GM23338 (cell line): ENCODE data around the gene FOXO3. TPM values are rescaled to one million over a fixed set of nuclear protein-coding genes. Genes with fewer than 3 reads are reported as not detected.

Experiments
- ATAC-seq: fragments of 200-7000 bp; cut with Tn5 transposase; 3 replicates; pipeline ENCODE4 v1.9.1; 2020
- DNase-seq: peaks from one replicate; pipeline ENCODE4 v3.0.0-alpha.2; 2015; ENCODE audit warnings: low spot score
- H2AFZ ChIP-seq: fragments of 200-600 bp; sonication (generic); 2 replicates; pipeline ENCODE4 v1.8.0; 2016; ENCODE audit warnings: antibody characterized with exemption, mild to moderate bottlenecking, moderate library complexity
- H3F3A ChIP-seq: fragments of 200-600 bp; sonication (generic); replicated peaks from 2 replicates; pipeline ENCODE4 v1.8.0; 2017; ENCODE audit warnings: antibody characterized with exemption, mixed run types, low read depth
- H3K27ac ChIP-seq: fragments of 200-600 bp; sonication (generic); 2 replicates; pipeline ENCODE4 v1.6.1; 2016; ENCODE audit warnings: low read depth
- H3K27me3 ChIP-seq: fragments of 200-600 bp; sonication (generic); 2 replicates; pipeline ENCODE4 v1.8.0; 2016; ENCODE audit warnings: mild to moderate bottlenecking, mixed run types, moderate library complexity; ENCODE audit not compliant: insufficient read depth
- H3K36me3 ChIP-seq: fragments of 200-600 bp; sonication (generic); 2 replicates; pipeline ENCODE4 v1.8.0; 2016; ENCODE audit warnings: mild to moderate bottlenecking; ENCODE audit not compliant: insufficient read depth
- H3K4me1 ChIP-seq: fragments of 200-600 bp; sonication (generic); 2 replicates; pipeline ENCODE4 v1.8.0; 2016; ENCODE audit warnings: mild to moderate bottlenecking, moderate library complexity; ENCODE audit not compliant: insufficient read depth
- H3K4me2 ChIP-seq: fragments of 200-600 bp; sonication (generic); 2 replicates; pipeline ENCODE4 v1.7.1; 2017; ENCODE audit warnings: mixed run types
- H3K4me3 ChIP-seq: fragments of 200-600 bp; sonication (generic); 2 replicates; pipeline ENCODE4 v1.6.1; 2016; ENCODE audit warnings: mixed run types
- H3K79me2 ChIP-seq: fragments of 200-600 bp; sonication (generic); replicated peaks from 2 replicates; pipeline ENCODE4 v1.8.0; 2017; ENCODE audit warnings: mild to moderate bottlenecking; ENCODE audit not compliant: insufficient read depth
- H3K9me2 ChIP-seq: fragments of 200-600 bp; sonication (generic); 2 replicates; pipeline ENCODE4 v1.8.0; 2017; ENCODE audit not compliant: insufficient read depth
- H4K20me1 ChIP-seq: fragments of 200-600 bp; sonication (generic); replicated peaks from 2 replicates; pipeline ENCODE4 v1.8.0; 2017; ENCODE audit warnings: mild to moderate bottlenecking; ENCODE audit not compliant: insufficient read depth
- H3K27ac Mint-ChIP-seq: 2 replicates; pipeline ENCODE4 v1.8.0; 2020; ENCODE audit warnings: inconsistent platforms, mild to moderate bottlenecking, moderate library complexity, mixed read lengths
- H3K27me3 Mint-ChIP-seq: 3 replicates; pipeline ENCODE4 v1.8.0; 2022; ENCODE audit warnings: low read depth, mild to moderate bottlenecking, moderate library complexity, mixed read lengths, inconsistent platforms; ENCODE audit not compliant: insufficient read depth, poor library complexity
- H3K36me3 Mint-ChIP-seq: 3 replicates; pipeline ENCODE4 v1.8.0; 2021; ENCODE audit warnings: low read depth, mild to moderate bottlenecking, inconsistent platforms, moderate library complexity, mixed read lengths
- H3K4me1 Mint-ChIP-seq: 3 replicates; pipeline ENCODE4 v1.8.0; 2020; ENCODE audit warnings: mild to moderate bottlenecking, inconsistent platforms, mixed read lengths
- H3K4me3 Mint-ChIP-seq: 3 replicates; pipeline ENCODE4 v1.8.0; 2021; ENCODE audit warnings: moderate library complexity, mild to moderate bottlenecking, inconsistent platforms, mixed read lengths
- H3K9me3 Mint-ChIP-seq: 3 replicates; pipeline ENCODE4 v1.8.0; 2020; ENCODE audit warnings: moderate library complexity, mild to moderate bottlenecking, inconsistent platforms, mixed read lengths
- CREB1 ChIP-seq: fragments of 250-450 bp; sonication (Bioruptor Pico); IDR thresholded peaks from 2 replicates; pipeline ENCODE4 v1.5.0; 2020; ENCODE audit warnings: low read depth, mild to moderate bottlenecking, moderate library complexity
- EZH2 ChIP-seq: fragments of 200-600 bp; sonication (generic); IDR thresholded peaks from one replicate; pipeline ENCODE4 v1.8.0; 2017; ENCODE audit warnings: antibody characterized with exemption, mild to moderate bottlenecking, low read depth; ENCODE audit not compliant: unreplicated experiment
- EZH2phosphoT487 ChIP-seq: fragments of 200-600 bp; sonication (generic); IDR thresholded peaks from one replicate; pipeline ENCODE4 v1.8.1; 2018; ENCODE audit warnings: antibody characterized with exemption; ENCODE audit not compliant: unreplicated experiment
- JUNB ChIP-seq: IDR thresholded peaks from one replicate; pipeline ENCODE4 v1.6.1; 2016; ENCODE audit warnings: antibody characterized with exemption; ENCODE audit not compliant: unreplicated experiment
- POLR2AphosphoS5 ChIP-seq: IDR thresholded peaks from 2 replicates; pipeline ENCODE4 v1.6.1; 2016; ENCODE audit warnings: antibody characterized with exemption, low read depth
- ZNF114 ChIP-seq: fragments of 250-450 bp; sonication (Bioruptor Pico); IDR thresholded peaks from 2 replicates; pipeline ENCODE4 v1.5.0; 2020; ENCODE audit warnings: mild to moderate bottlenecking, moderate library complexity
- ZNF331 ChIP-seq: fragments of 250-450 bp; sonication (Bioruptor Pico); IDR thresholded peaks from 2 replicates; pipeline ENCODE4 v1.5.0; 2020; ENCODE audit warnings: low read depth, mild to moderate bottlenecking, moderate library complexity
- ZNF462 ChIP-seq: fragments of 250-450 bp; sonication (Bioruptor Pico); IDR thresholded peaks from 2 replicates; pipeline ENCODE4 v1.5.0; 2020; ENCODE audit warnings: mild to moderate bottlenecking, moderate library complexity
- polyA plus RNA-seq: library from polyadenylated mRNA; unstranded; fragments of >200 nt; fragmentation: Nextera tagmentation; extraction: Ambion mirVana; gene quantifications from 2 replicates; pipeline ENCODE4 v1.2.1, GENCODE V29; 2016
- total RNA-seq: library from RNA; depleted of rRNA; stranded (reverse); fragments of >200 nt; shearing (Covaris generic); gene quantifications from 2 replicates; pipeline ENCODE4 v1.2.3, GENCODE V29; 2014
- TF ChIP-seq, protein P1 (sequence below): IDR thresholded peaks from one replicate; pipeline ENCODE4 v1.6.1; 2018; ENCODE audit warnings: antibody characterized with exemption; ENCODE audit not compliant: unreplicated experiment

Gene FOXO3
- total and polyA plus RNA-seq, 2 experiments from 2014 or later: 9.8 to 20.2 TPM

DNA sequence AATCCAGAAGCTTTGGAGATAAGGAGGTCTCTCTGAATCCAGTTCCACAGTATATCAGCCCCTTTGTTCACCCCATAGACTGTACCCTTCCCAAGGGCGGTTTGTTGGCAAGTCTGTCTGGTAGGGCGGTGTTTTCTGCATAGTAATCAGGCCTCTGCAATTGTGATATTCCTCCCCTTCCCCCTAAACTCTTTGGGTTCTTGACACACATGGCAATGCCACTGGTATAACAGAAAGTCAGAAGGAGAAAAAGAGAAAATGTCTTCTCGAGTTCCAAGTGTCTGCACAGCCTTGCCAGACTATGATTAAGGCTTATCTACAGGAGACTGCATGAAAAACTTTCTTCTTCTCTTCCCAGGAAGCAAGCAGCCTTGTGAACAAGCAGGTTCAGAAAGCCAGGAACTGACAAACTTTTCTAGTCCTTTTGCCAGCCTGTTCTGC is 45.6 kb downstream of the FOXO3 start:
- H3K4me3 ChIP-seq: no peak overlapping the region
- no peaks in the 10 kb centered on the region for H3K9me3 Mint-ChIP-seq
- H3F3A ChIP-seq: no peaks in the 10 kb centered on the region
- no peak for TF ChIP-seq ZNF114
- no peak overlapping the region for H3K4me3 Mint-ChIP-seq
- no peak overlapping the region for H3K4me2 ChIP-seq
- H3K27ac ChIP-seq: no peak overlapping the region
- DNase-seq (no peak), ATAC-seq (no peak)
- H3K79me2 ChIP-seq: peaks cover 79% of the 10 kb centered on the region
- no peaks in the 10 kb centered on the region for H3K36me3 Mint-ChIP-seq
- peak overlapping the region; percentile 35; the same call in 1 of the 2 replicates for H3K27ac Mint-ChIP-seq
- H3K9me2 ChIP-seq: no peaks in the 10 kb centered on the region
- H3K4me1 ChIP-seq: peaks cover 20% of the 10 kb centered on the region
- H3K27me3 ChIP-seq: no peaks in the 10 kb centered on the region
- 0 out of 2 replicates have a peak, but pooled peaks cover 5% of the 10 kb centered on the region for H4K20me1 ChIP-seq
- no peaks in the 10 kb centered on the region for H3K36me3 ChIP-seq
- peaks cover 4% of the 10 kb centered on the region for H3K27me3 Mint-ChIP-seq
- peaks cover 43% of the 10 kb centered on the region for H3K4me1 Mint-ChIP-seq
- no peak overlapping the region for H2AFZ ChIP-seq

DNA sequence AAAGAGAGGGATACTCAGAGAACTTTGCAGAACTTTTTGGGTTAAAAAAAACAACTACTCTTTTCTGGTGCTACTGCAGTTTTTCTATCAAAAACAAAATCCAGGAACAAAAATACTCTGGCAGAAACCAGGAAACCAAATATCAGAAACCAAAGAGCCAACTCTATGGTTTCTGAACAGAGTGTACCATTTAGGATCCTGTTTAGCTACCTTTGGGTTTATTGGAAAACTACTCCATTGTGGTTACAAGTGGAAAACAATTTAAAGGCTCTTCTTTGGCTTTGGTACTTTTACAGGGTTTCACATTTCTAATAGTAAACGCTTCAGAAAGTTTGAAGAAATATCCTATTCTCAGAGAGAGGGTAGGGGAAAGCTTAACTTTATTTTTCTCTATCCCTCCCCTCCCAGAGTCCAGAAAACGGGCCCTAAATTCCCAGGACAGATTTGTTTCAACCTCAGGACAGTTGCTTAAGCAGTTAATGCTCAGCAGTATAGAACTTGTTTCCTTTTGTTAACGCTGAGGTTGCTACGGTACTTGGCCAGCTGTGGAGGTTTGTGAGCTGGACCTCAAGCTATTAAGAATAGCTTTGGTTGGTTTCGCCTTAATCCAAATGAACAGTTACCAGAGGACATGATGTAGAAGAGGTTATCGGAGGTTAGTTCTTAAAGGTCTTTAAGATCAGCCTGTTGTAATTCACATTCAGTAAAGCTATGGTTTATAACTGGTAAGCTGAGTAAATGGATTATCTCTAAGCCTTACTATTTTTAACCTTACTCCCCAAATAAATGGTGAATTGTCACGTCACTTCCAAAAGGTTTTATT is 47.9 kb downstream of the FOXO3 start:
- H3K27me3 ChIP-seq: no peaks in the 10 kb centered on the region
- H3K36me3 Mint-ChIP-seq: peaks cover 11% of the 10 kb centered on the region
- H3K4me1 Mint-ChIP-seq: peaks cover 47% of the 10 kb centered on the region
- no peak overlapping the region for H3K4me3 ChIP-seq
- H2AFZ ChIP-seq: no peak overlapping the region
- H3F3A ChIP-seq: no peaks in the 10 kb centered on the region
- peaks cover 10% of the 10 kb centered on the region; the same call in 2 of the 3 replicates for H3K9me3 Mint-ChIP-seq
- no peaks in the 10 kb centered on the region for H3K9me2 ChIP-seq
- peaks cover 4% of the 10 kb centered on the region for H3K27me3 Mint-ChIP-seq
- H3K27ac ChIP-seq: no peak overlapping the region
- peaks cover 20% of the 10 kb centered on the region for H3K4me1 ChIP-seq
- peaks cover 79% of the 10 kb centered on the region for H3K79me2 ChIP-seq
- no peaks in the 10 kb centered on the region for H4K20me1 ChIP-seq
- H3K27ac Mint-ChIP-seq: peak overlapping the region; percentile 21
- DNase-seq: no peak
- H3K4me3 Mint-ChIP-seq: no peak overlapping the region
- H3K4me2 ChIP-seq: no peak overlapping the region
- H3K36me3 ChIP-seq: no peaks in the 10 kb centered on the region
- ATAC-seq: 0 out of 3 replicates have a peak, but pooled peaks have one; percentile 23
- no peak for TF ChIP-seq ZNF331
- TF ChIP-seq CREB1 (CRISPR knock-in tag): no peak
- no peak for TF ChIP-seq ZNF114
- no peak for TF ChIP-seq POLR2AphosphoS5
- no peak for TF ChIP-seq EZH2
- no peak for TF ChIP-seq ZNF462 (CRISPR knock-in tag)
- no peak for TF ChIP-seq JUNB
- TF ChIP-seq EZH2phosphoT487: no peak
- TF ChIP-seq, protein P1, sequence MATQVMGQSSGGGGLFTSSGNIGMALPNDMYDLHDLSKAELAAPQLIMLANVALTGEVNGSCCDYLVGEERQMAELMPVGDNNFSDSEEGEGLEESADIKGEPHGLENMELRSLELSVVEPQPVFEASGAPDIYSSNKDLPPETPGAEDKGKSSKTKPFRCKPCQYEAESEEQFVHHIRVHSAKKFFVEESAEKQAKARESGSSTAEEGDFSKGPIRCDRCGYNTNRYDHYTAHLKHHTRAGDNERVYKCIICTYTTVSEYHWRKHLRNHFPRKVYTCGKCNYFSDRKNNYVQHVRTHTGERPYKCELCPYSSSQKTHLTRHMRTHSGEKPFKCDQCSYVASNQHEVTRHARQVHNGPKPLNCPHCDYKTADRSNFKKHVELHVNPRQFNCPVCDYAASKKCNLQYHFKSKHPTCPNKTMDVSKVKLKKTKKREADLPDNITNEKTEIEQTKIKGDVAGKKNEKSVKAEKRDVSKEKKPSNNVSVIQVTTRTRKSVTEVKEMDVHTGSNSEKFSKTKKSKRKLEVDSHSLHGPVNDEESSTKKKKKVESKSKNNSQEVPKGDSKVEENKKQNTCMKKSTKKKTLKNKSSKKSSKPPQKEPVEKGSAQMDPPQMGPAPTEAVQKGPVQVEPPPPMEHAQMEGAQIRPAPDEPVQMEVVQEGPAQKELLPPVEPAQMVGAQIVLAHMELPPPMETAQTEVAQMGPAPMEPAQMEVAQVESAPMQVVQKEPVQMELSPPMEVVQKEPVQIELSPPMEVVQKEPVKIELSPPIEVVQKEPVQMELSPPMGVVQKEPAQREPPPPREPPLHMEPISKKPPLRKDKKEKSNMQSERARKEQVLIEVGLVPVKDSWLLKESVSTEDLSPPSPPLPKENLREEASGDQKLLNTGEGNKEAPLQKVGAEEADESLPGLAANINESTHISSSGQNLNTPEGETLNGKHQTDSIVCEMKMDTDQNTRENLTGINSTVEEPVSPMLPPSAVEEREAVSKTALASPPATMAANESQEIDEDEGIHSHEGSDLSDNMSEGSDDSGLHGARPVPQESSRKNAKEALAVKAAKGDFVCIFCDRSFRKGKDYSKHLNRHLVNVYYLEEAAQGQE: no peak
